Natural killer cell (primary cell): ENCODE results near the gene TMPRSS11B. TPM values are rescaled to one million over a fixed set of nuclear protein-coding genes. Genes with fewer than 3 reads are reported as not detected.

Experiments
- ATAC-seq, 3 donors: fragments of 150-1000 bp in 2 of 3; fragments of 200-7000 bp in 1 of 3; cut with Tn5 transposase; 1 replicate in 1 of 3; 2 replicates in 2 of 3; pipeline ENCODE4 v1.10.0; 2021; ENCODE audit warnings: mild to moderate bottlenecking in 2 of 3, moderate library complexity in 2 of 3
- DNase-seq, 2 donors: peaks; one replicate each; pipeline versions ENCODE4 v3.0.0 to v3.0.0-alpha.2; 2013 to 2021; ENCODE audit warnings: mixed read lengths in 1 of 2
- H3K27ac ChIP-seq: one replicate; pipeline ENCODE4 v1.5.1; 2013; ENCODE audit warnings: mild to moderate bottlenecking, low read length
- H3K27me3 ChIP-seq: one replicate; pipeline ENCODE4 v1.6.1; 2013; ENCODE audit warnings: low read length; ENCODE audit not compliant: control insufficient read depth, insufficient read depth
- H3K36me3 ChIP-seq: one replicate; pipeline ENCODE4 v1.6.1; 2013; ENCODE audit warnings: low read length; ENCODE audit not compliant: control insufficient read depth, insufficient read depth
- H3K4me1 ChIP-seq: one replicate; pipeline ENCODE4 v1.6.1; 2013; ENCODE audit warnings: low read length; ENCODE audit not compliant: control insufficient read depth, insufficient read depth
- H3K4me3 ChIP-seq: one replicate; pipeline ENCODE4 v1.5.1; 2013; ENCODE audit warnings: low read length
- H3K9me3 ChIP-seq: one replicate; pipeline ENCODE4 v1.6.1; 2013; ENCODE audit warnings: low read length; ENCODE audit not compliant: control insufficient read depth, insufficient read depth
- H3K27ac Mint-ChIP-seq, 2 donors: one replicate each; pipeline ENCODE4 v1.8.0; 2022; ENCODE audit warnings: mild to moderate bottlenecking in 2 of 2, mixed read lengths in 2 of 2, moderate library complexity in 1 of 2
- H3K27me3 Mint-ChIP-seq, 2 donors: one replicate each; pipeline ENCODE4 v1.8.0; 2022; ENCODE audit warnings: low read depth in 2 of 2, mixed read lengths in 2 of 2
- H3K36me3 Mint-ChIP-seq: one replicate; pipeline ENCODE4 v1.8.0; 2022; ENCODE audit warnings: mixed read lengths
- H3K4me1 Mint-ChIP-seq, 2 donors: one replicate each; pipeline ENCODE4 v1.8.0; 2022; ENCODE audit warnings: mixed read lengths in 2 of 2
- H3K4me3 Mint-ChIP-seq: one replicate; pipeline ENCODE4 v1.8.0; 2022; ENCODE audit warnings: mild to moderate bottlenecking, moderate library complexity, mixed read lengths
- H3K9me3 Mint-ChIP-seq, 2 donors: one replicate each; pipeline ENCODE4 v1.8.0; 2022; ENCODE audit warnings: mixed read lengths in 2 of 2
- CTCF ChIP-seq: fragments of 200-600 bp; IDR thresholded peaks from one replicate; pipeline ENCODE4 v1.8.0; 2022; ENCODE audit warnings: antibody characterized with exemption
- WGBS: methylation state at CpG from one replicate; pipeline ENCODE4 v1.1.7; 2013; ENCODE audit warnings: missing lambda C conversion rate; ENCODE audit not compliant: insufficient coverage; 5-methylcytosine and 5-hydroxymethylcytosine counted together
- intact Hi-C: fragments of 100-400 bp; cut with micrococcal nuclease; formaldehyde crosslinking; loops from one replicate; pipeline ENCODE4 v1.14.2; 2022
- total RNA-seq, 4 donors: library from RNA; stranded (reverse); fragments of 120-200 nt in 1 of 4; gene quantifications; one replicate each; pipeline versions ENCODE4 v1.2.3 to v1.2.4, GENCODE V29; 2013 to 2022

Gene TMPRSS11B
- total RNA-seq, 3 donors from 2014 or later (not counting 1 experiment from before 2014, with no cell fraction given) = not detected

- H3K4me3 ChIP-seq = no peak overlapping the region
- H3K36me3 Mint-ChIP-seq = no peaks in the 10 kb centered on the region
- no CpG with 5 or more reads among the region's 1 CpG for WGBS
- no peaks in the 10 kb centered on the region for H3K4me1 Mint-ChIP-seq
- no peaks in the 10 kb centered on the region for H3K9me3 Mint-ChIP-seq
- H3K27ac Mint-ChIP-seq = no peak overlapping the region
- no peaks in the 10 kb centered on the region for H3K27me3 ChIP-seq
- no peak for TF ChIP-seq CTCF
- H3K36me3 ChIP-seq = no peaks in the 10 kb centered on the region
- ATAC-seq (no peak), DNase-seq (no peak)
- H3K9me3 ChIP-seq = no peaks in the 10 kb centered on the region
- H3K4me3 Mint-ChIP-seq = no peak overlapping the region
- intact Hi-C loops = no loop called here
- no peak overlapping the region for H3K27ac ChIP-seq
- peaks cover 2 to 14% of the 10 kb centered on the region in 2 donors for H3K27me3 Mint-ChIP-seq
- no peaks in the 10 kb centered on the region for H3K4me1 ChIP-seq
Observed at GRCh38 chr4:68180849-68181526, 64.5 kb downstream of the TMPRSS11B start.

- ATAC-seq (no peak), DNase-seq (no peak)
- Histone ChIP-seq H3K27me3 (no peaks in the 10 kb centered on the region), H3K4me3 (no peak overlapping the region), H3K9me3 (no peaks in the 10 kb centered on the region), H3K36me3 (no peaks in the 10 kb centered on the region), H3K27ac (no peak overlapping the region), H3K4me1 (no peaks in the 10 kb centered on the region)
- no peaks in the 10 kb centered on the region for H3K9me3 Mint-ChIP-seq
- H3K36me3 Mint-ChIP-seq = no peaks in the 10 kb centered on the region
- WGBS = 47% methylated on average over 1 of the region's 2 CpGs
- no peak overlapping the region for H3K27ac Mint-ChIP-seq
- TF ChIP-seq CTCF = no peak
- peaks cover 4 to 14% of the 10 kb centered on the region in 2 donors for H3K27me3 Mint-ChIP-seq
- intact Hi-C loops = loop anchor here (5.0 kb wide), 1 partner anchor 630 kb away; the partner anchor contains the start of gene CENPC
- no peaks in the 10 kb centered on the region for H3K4me1 Mint-ChIP-seq
- no peak overlapping the region for H3K4me3 Mint-ChIP-seq
Observed at GRCh38 chr4:68176904-68177303, 68.6 kb downstream of the TMPRSS11B start.

Other genes with a start within 250 kb of the TMPRSS11B start
- not detected for gene TMPRSS11F, start 115.8 kb downstream of the TMPRSS11B start, total RNA-seq
- 100 to 1,000 TPM; 225 to 320 (median 270) TPM for gene YTHDC1, start 104.4 kb upstream of the TMPRSS11B start, total RNA-seq
- gene TMPRSS11E, start 201.8 kb upstream of the TMPRSS11B start, total RNA-seq = not detected